Measurements from ENCODE around the gene CYP20A1.

The CYP20A1 gene, protein sequence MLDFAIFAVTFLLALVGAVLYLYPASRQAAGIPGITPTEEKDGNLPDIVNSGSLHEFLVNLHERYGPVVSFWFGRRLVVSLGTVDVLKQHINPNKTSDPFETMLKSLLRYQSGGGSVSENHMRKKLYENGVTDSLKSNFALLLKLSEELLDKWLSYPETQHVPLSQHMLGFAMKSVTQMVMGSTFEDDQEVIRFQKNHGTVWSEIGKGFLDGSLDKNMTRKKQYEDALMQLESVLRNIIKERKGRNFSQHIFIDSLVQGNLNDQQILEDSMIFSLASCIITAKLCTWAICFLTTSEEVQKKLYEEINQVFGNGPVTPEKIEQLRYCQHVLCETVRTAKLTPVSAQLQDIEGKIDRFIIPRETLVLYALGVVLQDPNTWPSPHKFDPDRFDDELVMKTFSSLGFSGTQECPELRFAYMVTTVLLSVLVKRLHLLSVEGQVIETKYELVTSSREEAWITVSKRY

DNA sequence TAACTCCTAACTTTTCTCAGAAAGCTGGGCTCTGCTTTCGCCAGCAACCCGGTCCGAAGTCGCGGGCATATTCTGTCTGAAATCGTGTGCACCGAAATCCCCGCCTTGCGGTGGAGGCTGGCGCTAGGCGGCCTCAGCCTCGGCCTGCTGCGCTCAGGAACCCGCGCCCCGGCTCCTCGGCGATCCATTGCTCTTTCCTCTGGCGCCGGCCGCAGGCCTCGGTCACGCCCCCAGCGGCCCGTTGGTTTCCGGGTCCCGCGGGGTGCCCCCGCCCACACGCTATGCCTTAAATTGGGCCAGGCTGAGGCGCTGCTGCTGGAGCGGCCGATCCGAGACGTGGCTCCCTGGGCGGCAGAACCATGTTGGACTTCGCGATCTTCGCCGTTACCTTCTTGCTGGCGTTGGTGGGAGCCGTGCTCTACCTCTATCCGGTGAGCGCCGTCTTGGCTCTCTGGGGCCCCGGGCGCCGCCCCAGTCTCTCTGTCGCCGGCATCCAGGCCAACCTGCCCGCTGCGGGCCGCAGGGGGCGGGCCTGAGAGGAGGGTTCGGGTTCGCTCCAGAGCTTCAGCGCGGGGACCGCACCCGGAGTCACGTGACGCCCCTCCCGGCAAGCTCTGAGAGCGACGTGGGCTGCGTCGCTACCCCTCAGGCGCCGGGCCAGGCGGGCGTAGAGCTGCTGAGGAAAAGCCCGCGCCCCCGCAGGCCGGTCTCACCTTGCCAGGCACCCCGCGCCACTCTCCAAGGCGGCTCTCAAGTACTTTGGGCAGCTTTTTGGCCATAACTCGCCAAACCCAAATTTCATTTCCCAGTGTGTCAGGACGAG is at the start of gene CYP20A1:
Gene CYP20A1 (plus strand): TSS at position 315 of the 823 bp plus-strand sequence. CDS start 45 bp downstream, at position 360.
- TF ChIP-seq, protein P1, sequence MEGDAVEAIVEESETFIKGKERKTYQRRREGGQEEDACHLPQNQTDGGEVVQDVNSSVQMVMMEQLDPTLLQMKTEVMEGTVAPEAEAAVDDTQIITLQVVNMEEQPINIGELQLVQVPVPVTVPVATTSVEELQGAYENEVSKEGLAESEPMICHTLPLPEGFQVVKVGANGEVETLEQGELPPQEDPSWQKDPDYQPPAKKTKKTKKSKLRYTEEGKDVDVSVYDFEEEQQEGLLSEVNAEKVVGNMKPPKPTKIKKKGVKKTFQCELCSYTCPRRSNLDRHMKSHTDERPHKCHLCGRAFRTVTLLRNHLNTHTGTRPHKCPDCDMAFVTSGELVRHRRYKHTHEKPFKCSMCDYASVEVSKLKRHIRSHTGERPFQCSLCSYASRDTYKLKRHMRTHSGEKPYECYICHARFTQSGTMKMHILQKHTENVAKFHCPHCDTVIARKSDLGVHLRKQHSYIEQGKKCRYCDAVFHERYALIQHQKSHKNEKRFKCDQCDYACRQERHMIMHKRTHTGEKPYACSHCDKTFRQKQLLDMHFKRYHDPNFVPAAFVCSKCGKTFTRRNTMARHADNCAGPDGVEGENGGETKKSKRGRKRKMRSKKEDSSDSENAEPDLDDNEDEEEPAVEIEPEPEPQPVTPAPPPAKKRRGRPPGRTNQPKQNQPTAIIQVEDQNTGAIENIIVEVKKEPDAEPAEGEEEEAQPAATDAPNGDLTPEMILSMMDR (IDR thresholded peaks at IDR 0.05): 0 out of 2 replicates have a peak, but pooled peaks have one; percentile 16

DNA sequence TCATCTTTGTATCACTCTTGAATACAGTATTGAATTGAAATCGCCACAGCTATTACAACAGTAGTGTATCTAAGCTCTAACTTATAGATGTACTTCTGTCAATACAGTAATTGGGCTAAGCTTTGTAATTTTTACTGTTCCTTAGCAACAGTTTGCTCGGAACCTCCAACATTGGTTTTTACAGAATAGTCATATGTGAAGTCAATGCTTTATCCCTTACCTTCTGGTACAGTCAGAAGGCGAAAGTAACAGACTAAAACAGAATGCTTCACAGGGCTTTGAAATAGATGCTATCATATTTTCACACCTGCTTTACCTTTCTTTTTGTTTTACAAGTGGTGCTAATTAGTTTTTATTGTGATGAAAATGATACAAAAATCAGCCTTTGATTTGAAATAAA is 46.9 kb upstream of the CYP20A1 start:
- TF ChIP-seq, protein P1 (IDR thresholded peaks at IDR 0.05): no peak

DNA sequence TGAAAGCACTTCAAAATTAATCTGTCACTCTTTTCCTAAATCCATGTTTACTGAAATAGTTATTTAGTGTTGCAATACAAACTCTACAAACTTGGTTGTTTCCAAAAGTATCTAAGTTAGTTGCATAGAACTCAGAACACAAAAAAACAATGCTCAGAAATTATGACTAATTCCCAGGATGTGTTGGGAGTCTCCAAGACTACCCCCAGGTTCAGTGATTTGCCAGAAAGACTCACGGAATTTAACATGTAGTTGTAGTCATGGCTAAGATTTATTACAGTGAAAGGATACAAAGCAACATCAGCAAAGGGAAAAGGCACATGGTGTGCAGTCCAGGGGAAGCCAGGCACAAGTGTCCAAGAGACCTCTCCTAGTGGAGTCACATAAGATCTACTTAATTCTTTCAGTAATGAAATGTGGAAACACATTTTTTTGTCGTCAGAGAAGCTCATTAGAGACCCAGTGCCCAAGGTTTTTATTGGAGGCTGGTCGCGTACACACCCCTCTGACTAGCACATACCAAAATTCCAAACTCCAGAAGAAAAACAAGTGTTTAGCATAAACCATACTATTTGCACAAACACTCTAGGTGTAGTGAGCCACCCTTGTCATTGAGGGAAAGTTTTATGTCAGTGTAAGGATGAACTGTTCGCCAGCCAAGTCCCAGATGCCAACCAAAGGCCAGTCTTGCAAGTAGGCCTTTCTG is 43.3 kb upstream of the CYP20A1 start:
- TF ChIP-seq, protein P1 (IDR thresholded peaks at IDR 0.05): no peak

DNA sequence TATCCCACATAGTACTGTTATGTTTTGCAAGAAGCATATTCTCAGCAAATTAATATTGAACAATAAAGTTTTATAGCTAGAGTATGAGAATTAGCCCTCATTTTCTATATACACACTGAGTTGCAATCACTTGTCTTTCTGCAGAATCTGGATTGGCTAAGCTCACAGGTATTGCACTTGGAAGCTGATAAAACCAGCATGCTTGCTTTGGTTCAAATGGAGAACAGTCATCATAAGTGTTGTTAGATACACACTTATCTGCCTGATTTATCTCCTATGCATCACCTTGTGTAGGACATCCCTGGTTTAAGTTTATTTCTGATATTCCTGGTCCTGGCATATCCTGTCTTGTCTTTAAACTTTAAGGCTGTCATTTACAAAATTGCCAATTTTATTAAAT is 38.0 kb upstream of the CYP20A1 start:
- TF ChIP-seq, protein P1 (IDR thresholded peaks at IDR 0.05): no peak

DNA sequence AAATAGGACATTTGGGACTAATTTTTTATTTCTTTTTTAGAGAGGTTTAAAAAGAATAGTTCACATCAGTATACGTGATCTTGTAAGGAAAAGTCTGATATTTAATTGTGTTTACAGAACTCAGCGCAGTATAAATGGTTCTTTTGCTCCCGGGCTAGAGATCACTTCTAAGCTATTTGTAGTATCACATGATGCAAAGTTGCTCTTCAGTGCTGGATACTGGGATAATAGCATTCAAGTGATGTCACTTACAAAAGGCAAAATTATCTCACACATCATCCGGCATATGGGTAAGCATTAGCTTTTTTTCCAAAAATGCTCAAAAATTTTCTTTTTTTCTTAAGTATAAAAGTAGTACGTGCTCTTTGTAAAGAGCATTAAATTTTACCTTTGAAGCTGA is 37.4 kb upstream of the CYP20A1 start:
- TF ChIP-seq, protein P1 (IDR thresholded peaks at IDR 0.05): no peak

DNA sequence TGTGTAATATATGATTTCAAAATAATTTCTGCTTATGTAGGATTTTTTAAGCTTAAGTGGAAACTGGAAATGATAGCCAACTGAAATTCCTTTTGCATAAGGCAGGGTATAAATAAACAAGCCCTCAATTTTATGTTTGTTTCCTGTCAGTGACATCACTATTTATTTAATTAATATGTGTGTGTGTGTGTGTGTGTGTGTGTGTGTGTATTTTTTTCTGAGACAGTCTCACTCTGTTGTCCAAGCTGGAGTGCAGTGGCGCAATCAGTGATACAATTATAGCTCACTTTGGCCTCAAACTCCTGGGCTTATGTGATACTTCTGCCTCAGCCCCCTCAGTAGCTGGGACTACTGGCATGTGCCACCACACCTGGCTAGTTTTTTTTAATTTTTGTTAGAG is 29.3 kb upstream of the CYP20A1 start:
- TF ChIP-seq, protein P1 (IDR thresholded peaks at IDR 0.05): no peak

DNA sequence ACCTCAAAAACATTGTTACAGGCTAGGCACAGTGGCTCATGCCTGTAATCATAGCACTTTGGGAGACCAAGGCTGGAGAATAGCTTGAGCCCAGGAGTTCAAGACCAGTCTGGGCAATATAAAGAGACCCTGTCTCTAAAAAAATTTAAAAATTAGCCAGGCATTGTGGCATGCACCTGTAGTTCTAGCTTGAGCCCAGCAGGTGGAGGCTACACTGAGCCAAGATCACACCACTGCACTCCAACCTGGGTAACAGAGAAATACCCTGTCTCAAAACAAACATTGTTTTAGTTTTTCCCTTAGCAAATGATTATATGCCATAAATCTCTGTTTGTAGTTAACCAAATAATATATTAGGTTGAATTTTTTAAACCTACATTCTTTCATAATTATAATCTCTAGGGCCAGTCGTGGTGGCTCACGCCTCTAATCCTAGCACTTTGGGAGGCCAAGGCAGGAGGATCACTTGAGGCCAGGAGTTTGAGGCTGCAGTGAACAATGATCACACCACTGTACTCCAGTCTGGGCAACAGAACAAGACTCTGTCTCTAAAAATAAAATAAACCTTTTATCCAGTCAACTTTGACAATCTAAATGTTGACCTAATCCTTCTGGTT is 13.3 kb upstream of the CYP20A1 start:
- TF ChIP-seq, protein P1 (IDR thresholded peaks at IDR 0.05): peak; percentile 65

Measured in LNCAP (cell line).